Measurements from ENCODE around the gene DOCK10. TPM values are rescaled to one million over a fixed set of nuclear protein-coding genes. Genes with fewer than 3 reads are reported as not detected.

The DOCK10 gene
- total RNA-seq, 1 experiment from 2014 or later = 2.9 TPM

DNA sequence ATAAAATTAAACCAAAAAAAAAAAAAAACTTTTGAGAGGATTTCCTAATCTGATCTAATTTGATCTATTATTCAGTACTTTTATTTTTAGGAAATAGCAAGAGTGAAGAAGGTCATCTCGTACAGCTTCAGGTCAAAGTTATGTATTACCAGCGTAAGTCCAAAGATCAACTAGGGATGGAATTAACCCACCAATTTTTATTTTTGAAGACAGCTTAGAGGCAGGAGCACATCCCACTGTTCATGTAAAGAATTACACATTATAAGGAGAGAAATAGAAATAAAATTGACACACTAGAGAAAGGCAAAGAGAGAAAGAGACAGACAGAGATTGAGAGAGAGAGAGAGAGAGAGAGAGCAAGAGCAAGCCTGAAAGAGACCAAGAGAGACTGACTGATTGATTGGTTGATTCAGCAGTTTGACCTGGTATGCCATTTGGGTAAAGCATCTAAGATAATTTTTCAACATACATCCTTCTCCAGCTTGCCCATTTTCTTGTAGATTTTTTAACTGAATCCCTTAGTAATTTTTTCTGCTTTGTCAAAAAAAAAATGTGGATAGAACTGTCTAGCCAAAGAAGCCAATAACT, 25.1 kb downstream of the DOCK10 start:
- ATAC-seq (no peak), DNase-seq (ENCODE audit: low spot score) (no peak)
- no peaks in the 10 kb centered on the region for H3K36me3 Mint-ChIP-seq
- ChIA-PET CTCF (interaction anchor here (0.6 kb wide), 1 partner anchor 69 kb away, joined by 3 read pairs; no protein-coding TSS in a partner anchor), POLR2A (no interaction called here)
- no peak overlapping the region for H3K4me3 Mint-ChIP-seq
- H3K27me3 Mint-ChIP-seq (ENCODE audit: low read depth) = no peaks in the 10 kb centered on the region
- TF ChIP-seq SMAD4 (CRISPR knock-in tag; IDR thresholded peaks at IDR 0.05) (no peak), RELA (CRISPR knock-in tag; IDR thresholded peaks at IDR 0.05; ENCODE audit: borderline replicate concordance) (no peak), TCF7 (CRISPR knock-in tag; IDR thresholded peaks at IDR 0.05; ENCODE audit: low read depth) (no peak), NFYB (CRISPR knock-in tag; conservative IDR thresholded peaks at IDR 0.05; ENCODE audit: low read depth) (no peak)
- TF ChIP-seq, protein P1, sequence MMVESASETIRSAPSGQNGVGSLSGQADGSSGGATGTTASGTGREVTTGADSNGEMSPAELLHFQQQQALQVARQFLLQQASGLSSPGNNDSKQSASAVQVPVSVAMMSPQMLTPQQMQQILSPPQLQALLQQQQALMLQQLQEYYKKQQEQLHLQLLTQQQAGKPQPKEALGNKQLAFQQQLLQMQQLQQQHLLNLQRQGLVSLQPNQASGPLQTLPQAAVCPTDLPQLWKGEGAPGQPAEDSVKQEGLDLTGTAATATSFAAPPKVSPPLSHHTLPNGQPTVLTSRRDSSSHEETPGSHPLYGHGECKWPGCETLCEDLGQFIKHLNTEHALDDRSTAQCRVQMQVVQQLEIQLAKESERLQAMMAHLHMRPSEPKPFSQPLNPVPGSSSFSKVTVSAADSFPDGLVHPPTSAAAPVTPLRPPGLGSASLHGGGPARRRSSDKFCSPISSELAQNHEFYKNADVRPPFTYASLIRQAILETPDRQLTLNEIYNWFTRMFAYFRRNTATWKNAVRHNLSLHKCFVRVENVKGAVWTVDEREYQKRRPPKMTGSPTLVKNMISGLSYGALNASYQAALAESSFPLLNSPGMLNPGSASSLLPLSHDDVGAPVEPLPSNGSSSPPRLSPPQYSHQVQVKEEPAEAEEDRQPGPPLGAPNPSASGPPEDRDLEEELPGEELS (CRISPR knock-in tag; IDR thresholded peaks at IDR 0.05) = no peak
- TF ChIP-seq, protein P2, sequence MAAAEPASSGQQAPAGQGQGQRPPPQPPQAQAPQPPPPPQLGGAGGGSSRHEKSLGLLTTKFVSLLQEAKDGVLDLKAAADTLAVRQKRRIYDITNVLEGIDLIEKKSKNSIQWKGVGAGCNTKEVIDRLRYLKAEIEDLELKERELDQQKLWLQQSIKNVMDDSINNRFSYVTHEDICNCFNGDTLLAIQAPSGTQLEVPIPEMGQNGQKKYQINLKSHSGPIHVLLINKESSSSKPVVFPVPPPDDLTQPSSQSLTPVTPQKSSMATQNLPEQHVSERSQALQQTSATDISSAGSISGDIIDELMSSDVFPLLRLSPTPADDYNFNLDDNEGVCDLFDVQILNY (CRISPR knock-in tag; IDR thresholded peaks at IDR 0.05) = no peak
- TF ChIP-seq, protein P3, sequence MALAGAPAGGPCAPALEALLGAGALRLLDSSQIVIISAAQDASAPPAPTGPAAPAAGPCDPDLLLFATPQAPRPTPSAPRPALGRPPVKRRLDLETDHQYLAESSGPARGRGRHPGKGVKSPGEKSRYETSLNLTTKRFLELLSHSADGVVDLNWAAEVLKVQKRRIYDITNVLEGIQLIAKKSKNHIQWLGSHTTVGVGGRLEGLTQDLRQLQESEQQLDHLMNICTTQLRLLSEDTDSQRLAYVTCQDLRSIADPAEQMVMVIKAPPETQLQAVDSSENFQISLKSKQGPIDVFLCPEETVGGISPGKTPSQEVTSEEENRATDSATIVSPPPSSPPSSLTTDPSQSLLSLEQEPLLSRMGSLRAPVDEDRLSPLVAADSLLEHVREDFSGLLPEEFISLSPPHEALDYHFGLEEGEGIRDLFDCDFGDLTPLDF (CRISPR knock-in tag; IDR thresholded peaks at IDR 0.05) = no peak
- peaks cover 25% of the 10 kb centered on the region for H3K4me1 Mint-ChIP-seq
- H3K9me3 Mint-ChIP-seq = no peaks in the 10 kb centered on the region
- H3K27ac Mint-ChIP-seq = no peak overlapping the region

DNA sequence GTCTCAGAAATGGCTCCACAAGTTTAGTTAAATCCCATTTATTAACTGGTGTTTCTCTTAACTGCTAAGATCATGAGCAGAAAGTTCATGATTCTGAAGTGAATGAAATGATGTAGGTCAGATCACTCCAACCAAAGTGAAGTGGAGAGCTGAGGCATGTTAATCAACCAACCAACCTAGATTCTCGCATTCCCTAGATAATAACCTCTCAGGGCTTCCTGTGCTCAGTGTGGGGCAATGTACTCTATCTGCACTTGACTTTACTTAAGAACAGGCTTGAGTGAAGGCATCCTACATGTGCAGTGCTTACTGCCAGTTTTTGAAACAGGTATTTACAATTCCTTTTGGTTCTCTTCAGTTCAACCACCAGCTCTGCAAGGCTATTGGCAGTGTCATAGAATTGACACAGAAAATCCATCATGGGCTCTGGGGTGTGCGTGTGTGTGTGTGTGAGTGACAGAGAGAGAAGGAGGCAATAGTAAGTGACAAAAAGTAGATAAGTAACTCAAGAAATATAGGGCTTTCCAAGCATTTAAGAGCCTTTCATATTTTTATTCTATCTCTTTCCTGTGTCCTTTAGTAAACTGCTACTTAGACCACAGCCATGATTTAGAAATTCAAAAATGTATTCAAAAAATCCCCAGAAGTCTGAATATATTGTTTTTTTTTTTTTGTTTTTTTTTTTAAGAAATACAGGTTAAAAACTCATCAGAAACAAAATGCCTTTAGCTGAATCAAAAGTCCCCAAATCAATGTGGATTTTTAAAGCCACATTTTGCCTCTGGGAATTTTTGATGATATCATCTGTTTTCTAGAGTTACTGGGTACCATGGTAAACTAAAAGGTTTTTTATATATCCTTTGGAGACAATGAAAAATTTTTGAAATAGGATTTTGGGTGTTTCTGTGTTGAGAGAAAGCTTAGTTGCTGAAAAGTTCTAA, 28.6 kb downstream of the DOCK10 start:
- Mint-ChIP-seq H3K9me3 (no peaks in the 10 kb centered on the region), H3K4me3 (no peak overlapping the region), H3K4me1 (peaks cover 51% of the 10 kb centered on the region), H3K36me3 (no peaks in the 10 kb centered on the region), H3K27me3 (ENCODE audit: low read depth) (no peaks in the 10 kb centered on the region), H3K27ac (no peak overlapping the region)
- ChIA-PET CTCF (interaction anchor here (0.6 kb wide), 1 partner anchor 368 kb away, joined by 4 read pairs; no protein-coding TSS in a partner anchor), POLR2A (no interaction called here)
- DNase-seq (ENCODE audit: low spot score) (no peak), ATAC-seq (peak; percentile 26; the same call in 1 of the 2 replicates)
- TF ChIP-seq OVOL2 (CRISPR knock-in tag; IDR thresholded peaks at IDR 0.05; ENCODE audit: borderline replicate concordance) (no peak), TP53 (CRISPR knock-in tag; IDR thresholded peaks at IDR 0.05) (no peak), GABPB1 (CRISPR knock-in tag; IDR thresholded peaks at IDR 0.05) (no peak), JAZF1 (CRISPR knock-in tag; IDR thresholded peaks at IDR 0.05) (no peak), ZNF396 (CRISPR knock-in tag; IDR thresholded peaks at IDR 0.05; ENCODE audit: borderline replicate concordance) (no peak), ESRRA (CRISPR knock-in tag; IDR thresholded peaks at IDR 0.05; ENCODE audit: borderline replicate concordance) (no peak), NFYB (CRISPR knock-in tag; conservative IDR thresholded peaks at IDR 0.05; ENCODE audit: low read depth) (no peak), ZNF121 (CRISPR knock-in tag; IDR thresholded peaks at IDR 0.05) (no peak), MXD4 (CRISPR knock-in tag; IDR thresholded peaks at IDR 0.05; ENCODE audit: borderline replicate concordance) (no peak), ZNF671 (CRISPR knock-in tag; IDR thresholded peaks at IDR 0.05) (no peak), CREB1 (CRISPR knock-in tag; IDR thresholded peaks at IDR 0.05) (no peak)
- TF ChIP-seq, protein P4, sequence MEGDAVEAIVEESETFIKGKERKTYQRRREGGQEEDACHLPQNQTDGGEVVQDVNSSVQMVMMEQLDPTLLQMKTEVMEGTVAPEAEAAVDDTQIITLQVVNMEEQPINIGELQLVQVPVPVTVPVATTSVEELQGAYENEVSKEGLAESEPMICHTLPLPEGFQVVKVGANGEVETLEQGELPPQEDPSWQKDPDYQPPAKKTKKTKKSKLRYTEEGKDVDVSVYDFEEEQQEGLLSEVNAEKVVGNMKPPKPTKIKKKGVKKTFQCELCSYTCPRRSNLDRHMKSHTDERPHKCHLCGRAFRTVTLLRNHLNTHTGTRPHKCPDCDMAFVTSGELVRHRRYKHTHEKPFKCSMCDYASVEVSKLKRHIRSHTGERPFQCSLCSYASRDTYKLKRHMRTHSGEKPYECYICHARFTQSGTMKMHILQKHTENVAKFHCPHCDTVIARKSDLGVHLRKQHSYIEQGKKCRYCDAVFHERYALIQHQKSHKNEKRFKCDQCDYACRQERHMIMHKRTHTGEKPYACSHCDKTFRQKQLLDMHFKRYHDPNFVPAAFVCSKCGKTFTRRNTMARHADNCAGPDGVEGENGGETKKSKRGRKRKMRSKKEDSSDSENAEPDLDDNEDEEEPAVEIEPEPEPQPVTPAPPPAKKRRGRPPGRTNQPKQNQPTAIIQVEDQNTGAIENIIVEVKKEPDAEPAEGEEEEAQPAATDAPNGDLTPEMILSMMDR (IDR thresholded peaks at IDR 0.05) = no peak
- TF ChIP-seq, protein P5, sequence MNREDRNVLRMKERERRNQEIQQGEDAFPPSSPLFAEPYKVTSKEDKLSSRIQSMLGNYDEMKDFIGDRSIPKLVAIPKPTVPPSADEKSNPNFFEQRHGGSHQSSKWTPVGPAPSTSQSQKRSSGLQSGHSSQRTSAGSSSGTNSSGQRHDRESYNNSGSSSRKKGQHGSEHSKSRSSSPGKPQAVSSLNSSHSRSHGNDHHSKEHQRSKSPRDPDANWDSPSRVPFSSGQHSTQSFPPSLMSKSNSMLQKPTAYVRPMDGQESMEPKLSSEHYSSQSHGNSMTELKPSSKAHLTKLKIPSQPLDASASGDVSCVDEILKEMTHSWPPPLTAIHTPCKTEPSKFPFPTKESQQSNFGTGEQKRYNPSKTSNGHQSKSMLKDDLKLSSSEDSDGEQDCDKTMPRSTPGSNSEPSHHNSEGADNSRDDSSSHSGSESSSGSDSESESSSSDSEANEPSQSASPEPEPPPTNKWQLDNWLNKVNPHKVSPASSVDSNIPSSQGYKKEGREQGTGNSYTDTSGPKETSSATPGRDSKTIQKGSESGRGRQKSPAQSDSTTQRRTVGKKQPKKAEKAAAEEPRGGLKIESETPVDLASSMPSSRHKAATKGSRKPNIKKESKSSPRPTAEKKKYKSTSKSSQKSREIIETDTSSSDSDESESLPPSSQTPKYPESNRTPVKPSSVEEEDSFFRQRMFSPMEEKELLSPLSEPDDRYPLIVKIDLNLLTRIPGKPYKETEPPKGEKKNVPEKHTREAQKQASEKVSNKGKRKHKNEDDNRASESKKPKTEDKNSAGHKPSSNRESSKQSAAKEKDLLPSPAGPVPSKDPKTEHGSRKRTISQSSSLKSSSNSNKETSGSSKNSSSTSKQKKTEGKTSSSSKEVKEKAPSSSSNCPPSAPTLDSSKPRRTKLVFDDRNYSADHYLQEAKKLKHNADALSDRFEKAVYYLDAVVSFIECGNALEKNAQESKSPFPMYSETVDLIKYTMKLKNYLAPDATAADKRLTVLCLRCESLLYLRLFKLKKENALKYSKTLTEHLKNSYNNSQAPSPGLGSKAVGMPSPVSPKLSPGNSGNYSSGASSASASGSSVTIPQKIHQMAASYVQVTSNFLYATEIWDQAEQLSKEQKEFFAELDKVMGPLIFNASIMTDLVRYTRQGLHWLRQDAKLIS (CRISPR knock-in tag; IDR thresholded peaks at IDR 0.05; ENCODE audit: borderline replicate concordance) = no peak
- TF ChIP-seq, protein P2 (CRISPR knock-in tag; IDR thresholded peaks at IDR 0.05) = no peak
- TF ChIP-seq, protein P6, sequence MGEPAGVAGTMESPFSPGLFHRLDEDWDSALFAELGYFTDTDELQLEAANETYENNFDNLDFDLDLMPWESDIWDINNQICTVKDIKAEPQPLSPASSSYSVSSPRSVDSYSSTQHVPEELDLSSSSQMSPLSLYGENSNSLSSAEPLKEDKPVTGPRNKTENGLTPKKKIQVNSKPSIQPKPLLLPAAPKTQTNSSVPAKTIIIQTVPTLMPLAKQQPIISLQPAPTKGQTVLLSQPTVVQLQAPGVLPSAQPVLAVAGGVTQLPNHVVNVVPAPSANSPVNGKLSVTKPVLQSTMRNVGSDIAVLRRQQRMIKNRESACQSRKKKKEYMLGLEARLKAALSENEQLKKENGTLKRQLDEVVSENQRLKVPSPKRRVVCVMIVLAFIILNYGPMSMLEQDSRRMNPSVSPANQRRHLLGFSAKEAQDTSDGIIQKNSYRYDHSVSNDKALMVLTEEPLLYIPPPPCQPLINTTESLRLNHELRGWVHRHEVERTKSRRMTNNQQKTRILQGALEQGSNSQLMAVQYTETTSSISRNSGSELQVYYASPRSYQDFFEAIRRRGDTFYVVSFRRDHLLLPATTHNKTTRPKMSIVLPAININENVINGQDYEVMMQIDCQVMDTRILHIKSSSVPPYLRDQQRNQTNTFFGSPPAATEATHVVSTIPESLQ (CRISPR knock-in tag; IDR thresholded peaks at IDR 0.05) = no peak
